Cardiac muscle cell (in vitro differentiated cells and primary cell): ENCODE results near the gene GPR132. TPM values are rescaled to one million over a fixed set of nuclear protein-coding genes. Genes with fewer than 3 reads are reported as not detected.

Experiments
- DNase-seq, 2 donors: peaks; one replicate each; pipeline versions ENCODE4 v3.0.0 to v3.0.0-alpha.2; 2010 to 2017; ENCODE audit warnings: low read depth in 1 of 2, low spot score in 1 of 2
- H3K27ac ChIP-seq: fragments of 200-600 bp; sonication (generic); 2 replicates; pipeline ENCODE4 v1.5.1; 2016
- H3K27me3 ChIP-seq: fragments of 200-600 bp; sonication (generic); 2 replicates; pipeline ENCODE4 v1.6.0; 2016; ENCODE audit warnings: control low read depth
- H3K36me3 ChIP-seq: fragments of 200-600 bp; sonication (generic); 2 replicates; pipeline ENCODE4 v1.5.1; 2016; ENCODE audit warnings: control low read depth
- H3K4me1 ChIP-seq: fragments of 200-600 bp; sonication (generic); 2 replicates; pipeline ENCODE4 v1.8.1; 2017; ENCODE audit warnings: low read depth, mild to moderate bottlenecking, mixed run types
- H3K4me3 ChIP-seq: fragments of 200-600 bp; sonication (generic); 2 replicates; pipeline ENCODE4 v1.5.1; 2016; ENCODE audit warnings: mild to moderate bottlenecking
- H3K9me3 ChIP-seq: fragments of 200-600 bp; sonication (generic); 2 replicates; pipeline ENCODE4 v1.5.1; 2017; ENCODE audit warnings: low read depth, mild to moderate bottlenecking, control low read depth
- CTCF ChIP-seq: IDR thresholded peaks from 2 replicates; pipeline ENCODE4 v1.5.1; 2012; ENCODE audit warnings: low read depth, mild to moderate bottlenecking, low read length
- polyA plus RNA-seq: library from polyadenylated mRNA; unstranded; fragments of >200 nt; fragmentation: Nextera tagmentation; extraction: Ambion mirVana; gene quantifications from 2 replicates; pipeline ENCODE4 v1.2.1, GENCODE V29; 2016
- total RNA-seq: library from RNA; depleted of rRNA; stranded (reverse); fragments of >200 nt; gene quantifications from 2 replicates; pipeline ENCODE4 v1.2.3, GENCODE V29; 2016

GPR132 gene
- total and polyA plus RNA-seq, 2 experiments from 2014 or later = 1.0 to 2.0 TPM

GRCh38 chr14:105049753-105050550, 15.3 kb downstream of the GPR132 start:
- DNase-seq = no peak
- Histone ChIP-seq H3K9me3 (no peaks in the 10 kb centered on the region), H3K4me3 (no peak overlapping the region), H3K36me3 (no peaks in the 10 kb centered on the region), H3K4me1 (no peaks in the 10 kb centered on the region), H3K27me3 (peaks cover 5% of the 10 kb centered on the region), H3K27ac (no peak overlapping the region)
- TF ChIP-seq CTCF = no peak

GRCh38 chr14:105047283-105048016, 17.8 kb downstream of the GPR132 start:
- Histone ChIP-seq H3K9me3 (no peaks in the 10 kb centered on the region), H3K36me3 (no peaks in the 10 kb centered on the region), H3K27ac (no peak overlapping the region), H3K4me1 (no peaks in the 10 kb centered on the region), H3K4me3 (no peak overlapping the region), H3K27me3 (peaks cover 6% of the 10 kb centered on the region)
- no peak for TF ChIP-seq CTCF
- DNase-seq = no peak

GRCh38 chr14:105046891-105047282, 18.3 kb downstream of the GPR132 start:
- no peak for TF ChIP-seq CTCF
- Histone ChIP-seq H3K4me3 (no peak overlapping the region), H3K27me3 (peaks cover 6% of the 10 kb centered on the region), H3K27ac (no peak overlapping the region), H3K4me1 (no peaks in the 10 kb centered on the region), H3K9me3 (no peaks in the 10 kb centered on the region), H3K36me3 (no peaks in the 10 kb centered on the region)
- no peak for DNase-seq

GRCh38 chr14:105045710-105046326, 19.4 kb downstream of the GPR132 start:
- peak; percentile 87 to 93 for DNase-seq
- H3K4me3 ChIP-seq = no peak overlapping the region
- no peaks in the 10 kb centered on the region for H3K36me3 ChIP-seq
- H3K9me3 ChIP-seq = no peaks in the 10 kb centered on the region
- H3K27ac ChIP-seq = no peak overlapping the region
- no peaks in the 10 kb centered on the region for H3K4me1 ChIP-seq
- peak; percentile 99 for TF ChIP-seq CTCF
- peaks cover 6% of the 10 kb centered on the region for H3K27me3 ChIP-seq

GRCh38 chr14:105043641-105044040, 21.6 kb downstream of the GPR132 start:
- H3K36me3 ChIP-seq = no peaks in the 10 kb centered on the region
- DNase-seq = no peak

More at GRCh38 chr14:105043641-105044040, 21.6 kb downstream of the GPR132 start:
- H3K9me3 ChIP-seq = no peaks in the 10 kb centered on the region
- H3K27me3 ChIP-seq = peaks cover 3% of the 10 kb centered on the region
- H3K27ac ChIP-seq = no peak overlapping the region
- no peak overlapping the region for H3K4me3 ChIP-seq
- H3K4me1 ChIP-seq = peaks cover 10% of the 10 kb centered on the region
- TF ChIP-seq CTCF = no peak
